Chondrocyte (in vitro differentiated cells): ENCODE results near the gene ZFAND4. TPM values are rescaled to one million over a fixed set of nuclear protein-coding genes. Genes with fewer than 3 reads are reported as not detected.
"Not testable (repeated sequence)": the region's sequence is repeated elsewhere in the genome, so short reads cannot be mapped to it uniquely, and the experiment has no call there.

Source experiments
- DNase-seq: peaks from one replicate; pipeline ENCODE4 v3.0.0; 2021; ENCODE audit warnings: mixed read lengths, low spot score
- H3K27ac Mint-ChIP-seq: one replicate; pipeline ENCODE4 v1.8.0; 2021; ENCODE audit warnings: mild to moderate bottlenecking, moderate library complexity, mixed read lengths; ENCODE audit not compliant: unreplicated experiment
- H3K27me3 Mint-ChIP-seq: 2 replicates; pipeline ENCODE4 v1.8.0; 2021; ENCODE audit warnings: low read depth, mixed read lengths
- H3K36me3 Mint-ChIP-seq: 2 replicates; pipeline ENCODE4 v1.8.0; 2021; ENCODE audit warnings: low read depth, mixed read lengths
- H3K4me1 Mint-ChIP-seq: 2 replicates; pipeline ENCODE4 v1.8.0; 2021; ENCODE audit warnings: low read depth, mild to moderate bottlenecking, mixed read lengths
- H3K4me3 Mint-ChIP-seq: one replicate; pipeline ENCODE4 v1.8.0; 2021; ENCODE audit warnings: mild to moderate bottlenecking, moderate library complexity, mixed read lengths; ENCODE audit not compliant: unreplicated experiment
- H3K9me3 Mint-ChIP-seq: 2 replicates; pipeline ENCODE4 v1.8.0; 2021; ENCODE audit warnings: low read depth, mixed read lengths
- total RNA-seq: library from RNA; stranded (reverse); gene quantifications from 3 replicates; pipeline ENCODE4 v1.2.1, GENCODE V29; 2021
- TF ChIP-seq, protein P1 (sequence below): fragments of 200-600 bp; sonication (generic); IDR thresholded peaks from 2 replicates; pipeline ENCODE4 v1.5.0; 2021; ENCODE audit warnings: antibody characterized with exemption, mild to moderate bottlenecking, moderate library complexity

The ZFAND4 gene
- total RNA-seq, 1 donor from 2014 or later: 8.7 TPM

DNA sequence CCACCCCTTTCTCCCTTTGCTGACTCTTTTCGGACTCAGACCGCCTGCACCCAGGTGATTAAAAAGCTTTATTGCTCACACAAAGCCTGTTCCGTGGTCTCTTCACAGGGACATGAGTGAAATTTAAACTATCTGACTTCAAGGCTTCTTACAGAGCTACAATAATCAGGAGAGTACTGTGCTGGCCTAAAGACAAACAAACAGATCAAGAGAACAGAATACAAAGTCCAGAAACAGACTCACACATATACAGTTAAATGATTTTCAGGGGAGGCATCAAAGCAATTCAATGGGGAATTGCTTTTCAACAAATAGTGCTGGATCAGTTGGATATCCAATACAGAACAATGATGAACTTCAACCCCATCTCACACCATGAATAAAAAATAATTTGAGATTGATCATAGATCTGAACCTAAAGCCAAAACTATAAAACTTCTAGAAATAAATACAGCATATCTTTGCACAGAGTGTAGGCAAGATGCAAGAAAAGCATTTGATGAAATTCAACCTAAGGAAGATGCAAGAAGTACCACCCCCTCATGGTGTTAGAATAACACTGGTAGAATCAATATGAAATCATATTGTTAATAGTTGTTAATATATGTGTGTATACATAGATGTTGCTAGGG lies 96.5 kb downstream of the ZFAND4 start:
- no peak for DNase-seq
- no peak overlapping the region for H3K27ac Mint-ChIP-seq
- no peak overlapping the region for H3K4me3 Mint-ChIP-seq
- H3K36me3 Mint-ChIP-seq: no peaks in the 10 kb centered on the region
- TF ChIP-seq, protein P1, sequence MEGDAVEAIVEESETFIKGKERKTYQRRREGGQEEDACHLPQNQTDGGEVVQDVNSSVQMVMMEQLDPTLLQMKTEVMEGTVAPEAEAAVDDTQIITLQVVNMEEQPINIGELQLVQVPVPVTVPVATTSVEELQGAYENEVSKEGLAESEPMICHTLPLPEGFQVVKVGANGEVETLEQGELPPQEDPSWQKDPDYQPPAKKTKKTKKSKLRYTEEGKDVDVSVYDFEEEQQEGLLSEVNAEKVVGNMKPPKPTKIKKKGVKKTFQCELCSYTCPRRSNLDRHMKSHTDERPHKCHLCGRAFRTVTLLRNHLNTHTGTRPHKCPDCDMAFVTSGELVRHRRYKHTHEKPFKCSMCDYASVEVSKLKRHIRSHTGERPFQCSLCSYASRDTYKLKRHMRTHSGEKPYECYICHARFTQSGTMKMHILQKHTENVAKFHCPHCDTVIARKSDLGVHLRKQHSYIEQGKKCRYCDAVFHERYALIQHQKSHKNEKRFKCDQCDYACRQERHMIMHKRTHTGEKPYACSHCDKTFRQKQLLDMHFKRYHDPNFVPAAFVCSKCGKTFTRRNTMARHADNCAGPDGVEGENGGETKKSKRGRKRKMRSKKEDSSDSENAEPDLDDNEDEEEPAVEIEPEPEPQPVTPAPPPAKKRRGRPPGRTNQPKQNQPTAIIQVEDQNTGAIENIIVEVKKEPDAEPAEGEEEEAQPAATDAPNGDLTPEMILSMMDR: no peak
- no peaks in the 10 kb centered on the region for H3K27me3 Mint-ChIP-seq
- peaks cover 9% of the 10 kb centered on the region for H3K4me1 Mint-ChIP-seq
- H3K9me3 Mint-ChIP-seq: no peaks in the 10 kb centered on the region

DNA sequence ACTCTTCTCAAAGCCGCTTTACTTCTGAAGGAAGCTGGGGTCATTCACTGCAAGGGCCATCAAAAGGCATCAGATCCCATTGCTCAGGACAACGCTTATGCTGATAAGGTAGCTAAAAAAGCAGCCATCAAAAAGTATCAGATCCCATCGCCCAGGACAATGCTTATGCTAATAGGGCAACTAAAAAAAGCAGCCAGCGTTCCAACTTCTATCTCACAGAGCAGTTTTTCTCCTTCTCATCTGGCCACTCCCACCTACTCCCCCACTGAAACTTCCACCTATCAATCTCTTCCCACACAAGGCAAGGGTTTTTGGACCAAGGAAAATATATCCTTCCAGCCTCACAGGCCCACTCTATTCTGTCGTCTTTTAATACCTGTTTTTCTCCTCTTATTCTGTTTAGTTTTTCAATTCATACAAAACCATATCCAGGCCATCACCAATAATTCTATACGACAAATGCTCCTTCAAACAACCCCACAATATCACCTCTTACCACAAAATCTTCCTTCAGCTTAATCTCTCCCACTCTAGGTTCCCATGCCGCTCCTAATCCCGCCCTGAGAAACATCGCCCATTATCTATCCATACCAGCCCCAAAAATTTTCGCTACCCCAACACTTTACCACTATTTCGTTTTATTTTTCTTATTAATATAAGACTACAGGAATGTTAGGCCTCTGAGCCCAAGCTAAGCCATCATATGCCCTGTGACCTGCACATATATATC lies 97.4 kb downstream of the ZFAND4 start:
- DNase-seq, H3K9me3 Mint-ChIP-seq, H3K36me3 Mint-ChIP-seq, H3K4me1 Mint-ChIP-seq, H3K4me3 Mint-ChIP-seq, H3K27ac Mint-ChIP-seq, H3K27me3 Mint-ChIP-seq: not testable (repeated sequence)

DNA sequence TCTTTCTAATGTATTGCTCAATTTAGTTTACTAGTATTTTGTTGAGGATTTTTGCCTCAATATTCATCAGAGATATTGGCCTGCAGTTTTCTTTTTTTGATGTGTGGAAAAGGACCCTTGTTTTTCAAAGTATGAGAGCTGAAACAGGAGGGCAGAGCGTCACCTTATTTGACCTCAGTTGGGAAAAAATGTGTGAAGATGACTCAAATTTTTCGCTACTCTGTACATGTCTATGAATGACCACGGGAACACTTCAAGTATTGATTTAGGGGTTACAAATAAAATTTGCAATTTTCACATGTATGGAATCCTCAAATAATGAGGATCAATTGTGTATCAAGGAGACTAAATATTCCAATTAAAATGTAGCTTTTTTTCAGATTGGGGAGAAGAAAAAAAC lies 103.1 kb downstream of the ZFAND4 start:
- Mint-ChIP-seq H3K27me3 (no peaks in the 10 kb centered on the region), H3K4me3 (no peak overlapping the region), H3K36me3 (no peaks in the 10 kb centered on the region), H3K9me3 (peaks cover 5% of the 10 kb centered on the region), H3K4me1 (peaks cover 5% of the 10 kb centered on the region), H3K27ac (no peak overlapping the region)
- TF ChIP-seq, protein P1: no peak
- no peak for DNase-seq

- H3K27ac Mint-ChIP-seq: no peak overlapping the region
- no peak overlapping the region for H3K4me3 Mint-ChIP-seq
- TF ChIP-seq, protein P1: no peak
- H3K9me3 Mint-ChIP-seq: peaks cover 5% of the 10 kb centered on the region
- H3K36me3 Mint-ChIP-seq: no peaks in the 10 kb centered on the region
- peaks cover 5% of the 10 kb centered on the region for H3K4me1 Mint-ChIP-seq
- DNase-seq: no peak
- no peaks in the 10 kb centered on the region for H3K27me3 Mint-ChIP-seq
These were observed 106.2 kb downstream of the ZFAND4 start for GRCh38 chr10:45566415-45566814.

Other genes with a start within 250 kb of the ZFAND4 start
- 45.6 to 53.3 TPM (median 46.1 TPM) in 3 replicates for gene WASHC2C, start 54.5 kb upstream of the ZFAND4 start, total RNA-seq
- 6.0 to 15.6 TPM (median 6.8 TPM) in 3 replicates for gene AGAP4, start 174.7 kb upstream of the ZFAND4 start, total RNA-seq